Neural cell (in vitro differentiated cells): ENCODE results near the gene PDE1A. TPM values are rescaled to one million over a fixed set of nuclear protein-coding genes. Genes with fewer than 3 reads are reported as not detected.

ENCODE experiments used
- H2AFZ ChIP-seq: fragments of 200-600, 300-800 bp; sonication (generic), shearing (Covaris generic); 2 replicates; pipeline ENCODE4 v1.6.0; 2014; ENCODE audit warnings: low read depth, mild to moderate bottlenecking, antibody characterized with exemption, low read length, moderate library complexity
- H3F3A ChIP-seq: fragments of 200-600 bp; shearing (Covaris generic); 2 replicates; pipeline ENCODE4 v1.6.1; 2016; ENCODE audit warnings: mild to moderate bottlenecking, moderate library complexity, mixed read lengths, antibody characterized with exemption, low read length; ENCODE audit not compliant: insufficient read depth, poor library complexity, severe bottlenecking
- H3K27ac ChIP-seq: fragments of 200-600, 300-800 bp; sonication (generic), shearing (Covaris generic); 2 replicates; pipeline ENCODE4 v1.5.1; 2014; ENCODE audit warnings: mild to moderate bottlenecking, low read length, moderate library complexity
- H3K27me3 ChIP-seq: fragments of 300-800, 200-600 bp; sonication (generic), shearing (Covaris generic); 2 replicates; pipeline ENCODE4 v1.6.0; 2014; ENCODE audit warnings: mild to moderate bottlenecking, low read depth, low read length, moderate library complexity; ENCODE audit not compliant: insufficient read depth
- H3K36me3 ChIP-seq: fragments of 300-800, 200-600 bp; sonication (generic), shearing (Covaris generic); 2 replicates; pipeline ENCODE4 v1.5.1; 2014; ENCODE audit warnings: mild to moderate bottlenecking, antibody characterized with exemption, low read length, moderate library complexity; ENCODE audit not compliant: insufficient read depth
- H3K4me2 ChIP-seq: fragments of 300-800, 200-600 bp; sonication (generic), shearing (Covaris generic); 2 replicates; pipeline ENCODE4 v1.6.0; 2014; ENCODE audit warnings: mild to moderate bottlenecking, low read length
- H3K4me3 ChIP-seq: fragments of 300-800, 200-600 bp; sonication (generic), shearing (Covaris generic); 2 replicates; pipeline ENCODE4 v1.5.1; 2014; ENCODE audit warnings: mild to moderate bottlenecking, low read length, moderate library complexity
- H3K79me2 ChIP-seq: fragments of 200-600 bp; shearing (Covaris generic); replicated peaks from 2 replicates; pipeline ENCODE4 v1.6.0; 2014; ENCODE audit warnings: mild to moderate bottlenecking, low read length, moderate library complexity; ENCODE audit not compliant: insufficient read depth
- H3K9ac ChIP-seq: fragments of 300-800, 200-600 bp; sonication (generic), shearing (Covaris generic); 2 replicates; pipeline ENCODE4 v1.6.1; 2016; ENCODE audit warnings: mild to moderate bottlenecking, low read length, mixed read lengths
- H3K9me2 ChIP-seq: fragments of 200-600 bp; shearing (Covaris generic); 2 replicates; pipeline ENCODE4 v1.6.1; 2016; ENCODE audit warnings: mild to moderate bottlenecking, low read length, mixed read lengths; ENCODE audit not compliant: insufficient read depth
- H3K9me3 ChIP-seq: fragments of 200-600, 300-800 bp; sonication (generic), shearing (Covaris generic); 2 replicates; pipeline ENCODE4 v1.6.1; 2016; ENCODE audit warnings: mild to moderate bottlenecking, mixed run types, low read length, moderate library complexity, mixed read lengths
- H4K20me1 ChIP-seq: fragments of 200-600 bp; shearing (Covaris generic); 2 replicates; pipeline ENCODE4 v1.6.1; 2016; ENCODE audit warnings: mild to moderate bottlenecking, mixed run types; ENCODE audit not compliant: insufficient read depth
- CTCF ChIP-seq: fragments of 450-650 bp; IDR thresholded peaks from 2 replicates; pipeline ENCODE4 v1.5.1; 2014; ENCODE audit warnings: antibody characterized with exemption, mild to moderate bottlenecking, moderate library complexity; ENCODE audit not compliant: poor library complexity, severe bottlenecking
- EP300 ChIP-seq: fragments of 450-650 bp; conservative IDR thresholded peaks from 2 replicates; pipeline ENCODE4 v1.6.1; 2014; ENCODE audit warnings: antibody characterized with exemption, mild to moderate bottlenecking, moderate library complexity; ENCODE audit not compliant: poor library complexity, severe bottlenecking
- EZH2 ChIP-seq: fragments of 200-600, 300-800 bp; shearing (Covaris generic), sonication (generic); IDR thresholded peaks from 2 replicates; pipeline ENCODE4 v1.6.1; 2014; ENCODE audit warnings: antibody characterized with exemption, low read length, borderline replicate concordance, mild to moderate bottlenecking; ENCODE audit not compliant: insufficient read depth, poor library complexity, severe bottlenecking
- MXI1 ChIP-seq: fragments of 450-650 bp; conservative IDR thresholded peaks from 2 replicates; pipeline ENCODE4 v1.6.1; 2014; ENCODE audit warnings: antibody characterized with exemption, mild to moderate bottlenecking; ENCODE audit not compliant: poor library complexity, severe bottlenecking
- POLR2AphosphoS5 ChIP-seq: IDR thresholded peaks from 2 replicates; pipeline ENCODE4 v1.6.1; 2012
- RAD21 ChIP-seq: fragments of 450-650 bp; conservative IDR thresholded peaks from 2 replicates; pipeline ENCODE4 v1.6.1; 2014; ENCODE audit warnings: antibody characterized with exemption, mild to moderate bottlenecking, moderate library complexity
- REST ChIP-seq: IDR thresholded peaks from 2 replicates; pipeline ENCODE4 v1.6.1; 2012; ENCODE audit warnings: borderline replicate concordance
- SMC3 ChIP-seq: fragments of 450-650 bp; conservative IDR thresholded peaks from 2 replicates; pipeline ENCODE4 v1.6.1; 2014; ENCODE audit warnings: antibody characterized with exemption, mild to moderate bottlenecking, moderate library complexity; ENCODE audit not compliant: poor library complexity
- TAF1 ChIP-seq: IDR thresholded peaks from 2 replicates; pipeline ENCODE4 v1.6.1; 2012; ENCODE audit warnings: low read depth
- polyA plus RNA-seq: library from polyadenylated mRNA; depleted of rRNA; stranded (reverse); fragments of >200 nt; gene quantifications from 2 replicates; pipeline ENCODE4 v1.2.3, GENCODE V29; 2014

PDE1A gene
- polyA plus RNA-seq, 1 donor from 2014 or later: 1.6 TPM

- no peaks in the 10 kb centered on the region for H3K9me2 ChIP-seq
- H3K9ac ChIP-seq: no peak overlapping the region
- H3K27me3 ChIP-seq: no peaks in the 10 kb centered on the region
- no peak overlapping the region for H3K4me3 ChIP-seq
- H3K79me2 ChIP-seq: no peaks in the 10 kb centered on the region
- H3K9me3 ChIP-seq: no peaks in the 10 kb centered on the region
- no peaks in the 10 kb centered on the region for H4K20me1 ChIP-seq
- H3K27ac ChIP-seq: no peak overlapping the region
- no peak overlapping the region for H2AFZ ChIP-seq
- no peaks in the 10 kb centered on the region for H3F3A ChIP-seq
- no peak for TF ChIP-seq EP300
- no peaks in the 10 kb centered on the region for H3K36me3 ChIP-seq
- no peak overlapping the region for H3K4me2 ChIP-seq
These were observed 11.1 kb downstream of the PDE1A start for GRCh38 chr2:182415771-182416170.

- Histone ChIP-seq H2AFZ (no peak overlapping the region), H3K27ac (no peak overlapping the region), H3K9me3 (no peaks in the 10 kb centered on the region), H3K79me2 (no peaks in the 10 kb centered on the region), H4K20me1 (no peaks in the 10 kb centered on the region), H3K9ac (no peak overlapping the region), H3K4me3 (no peak overlapping the region), H3K27me3 (no peaks in the 10 kb centered on the region), H3F3A (no peaks in the 10 kb centered on the region), H3K4me2 (no peak overlapping the region), H3K36me3 (no peaks in the 10 kb centered on the region), H3K9me2 (no peaks in the 10 kb centered on the region)
- no peak for TF ChIP-seq SMC3
- TF ChIP-seq MXI1: no peak
- no peak for TF ChIP-seq RAD21
- no peak for TF ChIP-seq TAF1
- no peak for TF ChIP-seq EZH2
- no peak for TF ChIP-seq CTCF
- TF ChIP-seq EP300: no peak
- TF ChIP-seq POLR2AphosphoS5: no peak
- no peak for TF ChIP-seq REST
These were observed 14.0 kb downstream of the PDE1A start for GRCh38 chr2:182412858-182413257.

GRCh38 chr2:182410120-182410519 is 16.7 kb downstream of the PDE1A start:
- Histone ChIP-seq H3K27me3 (no peaks in the 10 kb centered on the region), H3K4me2 (no peak overlapping the region), H3K9me2 (no peaks in the 10 kb centered on the region), H3K79me2 (no peaks in the 10 kb centered on the region), H3K4me3 (no peak overlapping the region), H3K27ac (no peak overlapping the region), H3F3A (no peaks in the 10 kb centered on the region), H4K20me1 (no peaks in the 10 kb centered on the region), H3K9ac (no peak overlapping the region), H2AFZ (no peak overlapping the region), H3K9me3 (no peaks in the 10 kb centered on the region), H3K36me3 (no peaks in the 10 kb centered on the region)
- no peak for TF ChIP-seq SMC3
- no peak for TF ChIP-seq TAF1
- TF ChIP-seq REST: no peak
- no peak for TF ChIP-seq CTCF
- TF ChIP-seq POLR2AphosphoS5: no peak
- TF ChIP-seq RAD21: no peak
- TF ChIP-seq MXI1: no peak
- TF ChIP-seq EZH2: no peak
- no peak for TF ChIP-seq EP300
